Islet of Langerhans (tissue), 1 donor: ENCODE data around the gene SSC4D.
A peak's percentile ranks its signal among the peaks of the same experiment; 100 is the strongest.
"Not testable (repeated sequence)": the region's sequence is repeated elsewhere in the genome, so short reads cannot be mapped to it uniquely, and the experiment has no call there.

Source experiments
- FAIRE-seq: peaks from one replicate; lab custom pipeline; 2011; peaks lifted over from hg19 to GRCh38; lab: Jason Lieb, UNC

Gene SSC4D

GRCh38 chr7:76409537-76409936, at the start of gene SSC4D:
Gene SSC4D, minus strand, starts transcription at chr7:76409697. Its CDS starts 5,258 bp downstream, at chr7:76404439.
- no peak for FAIRE-seq

DNA sequence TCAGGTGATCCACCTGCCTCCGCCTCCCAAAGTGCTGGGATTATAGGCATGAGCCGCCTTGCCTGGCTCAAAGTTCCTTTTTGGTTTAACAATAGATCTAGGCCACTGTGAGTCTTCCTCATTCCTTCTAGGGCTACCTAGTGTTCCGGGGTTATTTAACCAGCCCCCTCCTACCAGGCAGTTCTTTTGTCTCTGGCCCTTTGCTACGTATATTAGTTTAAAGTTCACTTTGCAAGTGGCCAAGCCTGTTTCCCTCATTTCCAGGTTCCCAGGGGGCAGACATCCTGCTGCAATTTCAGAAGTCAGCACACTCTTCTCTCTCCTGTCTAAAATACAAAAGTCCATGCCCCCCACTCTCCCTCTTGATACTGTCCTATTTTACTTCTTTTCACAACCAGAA, 49.0 kb upstream of the SSC4D start:
- FAIRE-seq, result not testable (repeated sequence)

GRCh38 chr7:76457017-76457416, 47.5 kb upstream of the SSC4D start:
- FAIRE-seq, result not testable (repeated sequence)

- peak; percentile 49 for FAIRE-seq
These were observed 36.1 kb upstream of the SSC4D start for GRCh38 chr7:76445577-76446008.

DNA sequence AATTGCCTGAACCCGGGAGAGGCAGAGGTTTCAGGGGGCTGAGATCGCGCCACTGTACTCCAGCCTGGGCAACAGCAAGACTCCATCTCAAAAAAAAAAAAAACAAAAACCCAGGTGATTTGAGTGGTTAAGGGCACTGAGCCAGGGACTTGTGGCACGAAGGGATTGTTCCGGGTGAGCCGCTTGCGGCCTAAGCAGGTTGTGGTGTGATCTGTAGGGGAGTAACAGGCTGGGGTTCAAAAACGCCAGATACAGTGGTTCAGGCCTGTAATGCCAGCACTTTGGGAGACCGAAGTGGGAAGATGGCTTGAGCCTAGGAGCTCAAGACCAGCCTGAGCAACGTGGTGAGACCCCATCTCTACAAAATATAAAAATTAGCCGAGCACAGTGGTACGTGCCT, 34.3 kb upstream of the SSC4D start:
- not testable (repeated sequence) for FAIRE-seq

DNA sequence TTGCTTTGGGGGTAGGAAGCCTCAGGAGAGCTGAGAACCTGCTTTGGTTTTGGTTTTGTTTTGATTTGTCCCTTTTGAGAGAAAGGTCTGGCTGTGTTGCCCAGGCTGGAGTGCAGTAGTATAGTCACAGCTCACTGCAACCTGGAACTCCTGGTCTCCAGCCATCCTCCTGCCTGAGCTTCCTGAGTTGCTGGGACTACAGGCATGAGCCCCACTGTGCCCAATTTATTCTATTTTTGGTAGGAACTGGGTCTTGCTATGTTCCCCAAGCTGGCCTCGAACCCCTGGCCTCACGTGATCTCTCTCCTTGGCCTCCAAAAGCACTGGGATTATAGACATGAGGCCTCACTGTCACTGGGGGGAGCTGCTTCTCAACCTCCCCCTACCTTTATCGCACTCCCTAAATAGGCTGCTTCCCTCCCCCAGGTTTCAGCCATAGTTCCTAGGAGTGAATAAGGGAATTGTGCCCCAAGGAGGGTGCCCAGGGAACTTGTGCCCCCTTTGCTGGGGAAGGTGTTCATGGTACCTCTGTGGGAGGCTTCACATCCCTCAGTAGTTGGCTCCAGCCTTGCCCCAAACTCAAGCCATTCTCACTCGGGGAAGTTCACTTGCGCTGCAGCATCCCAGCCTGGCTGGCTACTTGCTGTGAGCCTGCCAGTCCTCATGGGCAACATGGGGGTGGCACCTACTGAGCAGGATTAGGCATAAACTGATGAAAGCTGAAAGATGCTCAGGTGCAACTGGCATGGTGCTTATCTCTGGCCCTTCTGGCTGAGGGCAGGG, 33.4 kb upstream of the SSC4D start:
- FAIRE-seq, result not testable (repeated sequence)

GRCh38 chr7:76441792-76442191, 32.3 kb upstream of the SSC4D start:
- not testable (repeated sequence) for FAIRE-seq

DNA sequence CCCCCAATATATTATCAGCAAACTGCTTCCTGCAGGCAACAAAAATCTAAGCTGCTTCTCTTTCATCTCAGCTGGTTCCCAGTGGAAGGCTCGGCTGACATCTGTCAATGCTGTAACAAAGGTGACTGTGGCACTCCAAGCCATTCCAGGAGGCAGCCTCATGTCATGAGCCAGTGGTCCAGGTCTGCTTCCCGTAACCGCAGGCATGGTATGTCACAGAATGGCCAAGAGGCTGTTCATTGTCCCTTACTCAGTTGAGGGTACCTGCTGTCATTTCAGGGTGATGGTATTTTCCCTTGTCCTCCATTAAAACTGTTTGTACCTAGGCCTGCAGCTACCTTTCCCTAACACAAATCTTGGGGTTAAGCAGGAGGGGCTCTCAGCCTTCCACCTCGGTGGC, 30.9 kb upstream of the SSC4D start:
- FAIRE-seq, result not testable (repeated sequence)

DNA sequence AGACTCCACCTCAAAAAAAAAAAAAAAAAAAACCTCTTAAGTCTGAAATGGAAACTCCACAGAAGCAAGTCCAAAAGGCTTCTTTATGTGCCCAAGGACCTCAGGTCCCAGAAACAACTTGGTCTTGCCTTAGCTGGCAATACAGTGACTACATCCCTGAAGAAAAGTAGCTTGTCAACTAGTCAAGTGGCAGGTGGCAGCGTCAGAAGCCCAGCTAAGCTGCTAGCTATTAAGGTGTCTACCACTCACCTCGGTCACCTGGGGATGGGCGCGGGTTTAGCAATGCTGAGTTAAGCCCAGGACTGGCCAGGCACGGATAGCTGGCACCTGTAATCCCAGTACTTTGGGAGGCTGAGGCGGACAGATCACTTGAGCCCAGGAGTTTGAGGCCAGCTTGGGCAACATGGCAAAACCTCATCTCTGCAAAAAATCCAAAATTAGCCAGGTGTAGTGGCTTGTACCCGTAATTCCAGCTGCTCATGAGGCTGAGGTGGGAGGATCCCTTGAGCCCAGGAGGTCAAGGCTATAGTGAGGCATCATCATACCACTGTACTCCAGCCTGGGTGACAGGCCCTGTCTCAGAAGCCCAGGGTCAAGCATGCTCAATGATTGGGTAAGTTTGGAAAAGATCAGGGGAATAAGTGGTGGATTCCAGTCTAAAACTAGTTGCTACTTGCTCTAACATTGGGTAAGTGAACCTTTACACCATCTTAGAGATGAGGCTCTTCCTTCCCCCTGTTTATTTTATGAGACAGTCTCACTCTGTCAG, 29.8 kb upstream of the SSC4D start:
- FAIRE-seq, result not testable (repeated sequence)

- not testable (repeated sequence) for FAIRE-seq
These were observed 28.4 kb upstream of the SSC4D start for GRCh38 chr7:76437873-76438272.

GRCh38 chr7:76430836-76431235, 21.3 kb upstream of the SSC4D start:
- no peak for FAIRE-seq

DNA sequence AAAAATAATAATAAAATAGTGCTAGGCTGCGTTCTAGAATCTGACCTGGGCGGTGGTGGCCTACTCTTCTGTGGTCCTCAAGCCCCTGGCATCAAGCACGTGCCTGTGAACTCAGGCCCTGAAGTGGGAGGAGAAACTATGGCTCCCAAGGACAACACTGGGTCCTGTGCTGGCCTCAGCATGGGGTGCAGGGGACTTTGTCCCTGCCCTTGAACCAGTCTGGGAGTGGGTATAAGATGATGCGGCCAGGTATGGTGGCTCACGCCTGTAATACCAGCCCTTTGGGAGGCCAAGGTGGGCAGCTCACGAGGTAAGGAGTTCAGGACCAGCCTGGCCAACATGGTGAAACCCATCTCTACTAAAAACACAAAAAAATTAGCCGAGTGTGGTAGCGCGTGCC, 20.7 kb upstream of the SSC4D start:
- no peak for FAIRE-seq

- FAIRE-seq, result no peak
These were observed 19.6 kb upstream of the SSC4D start for GRCh38 chr7:76428868-76429805.

GRCh38 chr7:76428149-76428823, 18.8 kb upstream of the SSC4D start:
- no peak for FAIRE-seq

DNA sequence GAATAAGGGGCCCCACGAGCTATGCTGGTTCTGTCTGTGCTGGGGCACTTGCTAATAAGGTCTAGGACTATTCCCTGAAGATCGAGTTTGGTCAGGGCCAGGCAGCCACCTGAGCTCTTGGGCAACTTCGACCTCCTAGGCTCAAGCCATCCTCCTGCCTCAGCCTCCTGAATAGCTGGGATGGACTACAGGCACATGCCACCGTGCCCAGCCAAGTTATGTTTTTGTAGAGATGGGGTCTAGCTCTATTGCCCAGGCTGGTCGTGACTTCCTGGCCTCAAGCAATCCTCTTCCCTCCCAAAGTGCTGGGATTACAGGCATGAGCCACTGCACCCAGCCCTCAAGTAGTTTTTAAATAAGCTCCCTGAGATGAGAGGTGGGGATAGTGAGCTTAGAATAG, 18.1 kb upstream of the SSC4D start:
- FAIRE-seq, result no peak

DNA sequence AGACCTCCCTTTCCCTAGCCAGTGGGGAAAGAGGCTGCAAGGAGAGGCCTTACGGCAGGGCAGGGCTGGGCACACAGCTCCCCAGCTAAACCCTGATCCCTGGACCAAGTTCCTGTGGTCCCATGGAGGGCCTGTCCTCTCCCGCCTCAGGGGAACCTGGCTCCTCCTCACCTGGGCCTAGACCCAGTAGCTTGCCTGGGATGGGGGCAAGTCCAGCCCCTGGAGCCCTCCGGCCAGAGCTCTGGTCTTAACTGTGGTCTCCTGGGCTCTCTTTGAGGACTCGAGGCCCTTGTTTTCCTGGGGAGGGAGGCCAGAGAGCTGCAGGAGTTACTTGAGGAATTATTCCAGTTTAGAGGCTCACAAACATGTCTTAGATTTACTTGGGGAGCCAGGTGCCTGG, 16.7 kb upstream of the SSC4D start:
- FAIRE-seq, result no peak

GRCh38 chr7:76425558-76425957, 16.1 kb upstream of the SSC4D start:
- not testable (repeated sequence) for FAIRE-seq

DNA sequence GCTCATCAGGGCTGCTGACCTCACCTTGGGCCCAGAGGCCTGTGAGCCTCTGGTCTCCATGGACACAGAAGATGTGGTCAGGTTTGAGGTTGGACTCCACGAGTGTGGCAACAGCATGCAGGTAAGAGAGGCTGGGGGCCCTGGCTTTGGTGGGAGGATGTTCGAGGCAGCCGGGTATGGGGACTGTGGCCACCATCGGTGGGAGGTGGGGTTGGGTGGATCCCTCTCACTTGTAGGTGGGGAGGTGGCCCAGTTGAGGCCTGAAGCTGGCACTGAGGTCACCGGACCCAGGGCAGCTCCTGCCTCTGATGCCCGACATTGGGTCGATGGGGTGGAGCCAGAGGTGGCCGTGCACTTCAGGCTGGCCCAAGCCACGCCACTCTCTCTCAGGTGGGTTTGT, 15.7 kb upstream of the SSC4D start:
- FAIRE-seq, result no peak

- FAIRE-seq, result no peak
These were observed 15.1 kb upstream of the SSC4D start, which contains the start of gene ZP3 for GRCh38 chr7:76424413-76425111. Gene ZP3, plus strand, starts transcription at chr7:76424950. Its CDS starts 15 bp downstream, at chr7:76424965.

- no peak for FAIRE-seq
These were observed 14.3 kb upstream of the SSC4D start for GRCh38 chr7:76423666-76424412.
